Activated CD4-positive, alpha-beta T cell treated with anti-CD3 and anti-CD28 coated beads, Interleukin-2, amount 50 U/mL, for 16 hours (primary cell): ENCODE results near the gene COL2A1.

Experiments used
- DNase-seq: peaks from one replicate; pipeline ENCODE4 v3.0.0-alpha.2; 2020

The COL2A1 gene

DNA sequence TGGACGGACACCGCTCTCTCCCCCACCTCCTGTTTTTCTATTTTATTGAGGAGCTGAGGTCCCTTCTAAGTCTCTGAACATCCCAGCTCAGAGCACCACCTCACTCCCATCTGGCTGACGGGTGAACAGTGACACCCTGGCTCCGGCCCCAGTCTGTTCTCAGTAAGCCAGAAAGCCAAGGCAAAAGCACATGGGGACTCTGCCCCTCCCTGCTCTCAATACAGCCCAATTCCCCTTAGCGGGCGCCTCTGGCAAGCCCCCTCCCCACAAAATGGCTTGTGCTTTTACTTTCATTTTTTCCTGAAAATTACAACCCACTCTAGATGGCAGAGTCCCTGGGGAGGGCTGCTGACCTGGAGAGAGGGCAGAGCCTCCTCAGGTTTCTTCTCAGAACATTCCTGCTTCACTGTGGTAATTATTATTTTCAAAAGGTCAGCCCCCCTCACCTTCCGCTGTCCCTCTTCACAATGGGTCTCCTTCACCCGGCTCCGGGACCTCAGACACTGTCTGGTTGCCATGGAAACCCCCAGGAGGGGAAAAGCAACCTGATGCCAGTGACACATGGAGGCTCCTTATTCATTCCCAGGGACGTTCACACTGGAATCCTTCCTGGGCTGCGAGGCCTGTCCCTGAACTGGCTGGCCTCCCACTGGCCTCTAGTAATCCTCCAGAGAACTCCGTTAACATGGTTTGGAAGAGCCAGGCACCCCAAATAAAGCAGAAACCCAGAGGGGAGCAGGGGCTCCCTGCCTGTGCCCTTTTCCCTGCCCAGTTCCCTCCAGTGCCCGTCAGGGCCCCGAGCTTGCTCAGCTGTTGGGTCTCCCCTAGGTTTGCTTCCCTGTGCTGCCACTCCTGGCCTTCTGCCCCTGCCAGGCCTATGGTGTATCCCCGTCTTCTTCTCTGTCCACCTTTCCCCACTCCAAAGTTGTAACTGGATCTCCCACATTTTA, 15.9 kb downstream of the COL2A1 start:
- DNase-seq: no peak

DNA sequence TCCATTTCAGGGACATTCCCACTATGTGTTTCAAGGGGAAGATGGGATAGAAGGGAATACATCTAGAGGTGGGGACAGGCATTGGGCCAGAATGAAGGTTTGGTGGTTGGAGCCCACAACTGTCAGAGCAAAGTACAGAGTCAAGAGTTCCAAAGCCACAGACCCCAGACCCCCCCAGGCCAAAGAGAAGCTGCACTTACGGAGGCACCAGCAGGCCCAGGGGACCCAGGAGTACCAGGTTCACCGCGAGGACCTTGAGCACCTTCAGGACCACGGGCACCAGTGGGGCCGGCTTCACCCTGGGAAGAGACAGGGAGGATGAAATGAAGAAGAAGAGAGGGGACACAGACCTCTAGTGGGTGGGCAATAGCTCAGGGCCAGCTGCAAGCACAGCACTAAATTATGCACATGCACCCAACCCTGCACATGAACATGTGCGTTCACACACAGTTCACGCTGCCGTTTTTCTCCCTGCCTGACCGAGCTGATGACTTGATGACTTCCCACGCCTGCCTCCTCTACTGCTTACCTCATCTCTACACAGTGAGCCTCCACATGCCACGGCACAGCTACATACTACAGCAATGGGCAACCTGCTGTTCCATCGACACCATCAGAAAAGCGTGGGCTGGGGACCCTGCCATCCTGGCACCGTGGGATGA, 16.7 kb downstream of the COL2A1 start:
- no peak for DNase-seq

DNA sequence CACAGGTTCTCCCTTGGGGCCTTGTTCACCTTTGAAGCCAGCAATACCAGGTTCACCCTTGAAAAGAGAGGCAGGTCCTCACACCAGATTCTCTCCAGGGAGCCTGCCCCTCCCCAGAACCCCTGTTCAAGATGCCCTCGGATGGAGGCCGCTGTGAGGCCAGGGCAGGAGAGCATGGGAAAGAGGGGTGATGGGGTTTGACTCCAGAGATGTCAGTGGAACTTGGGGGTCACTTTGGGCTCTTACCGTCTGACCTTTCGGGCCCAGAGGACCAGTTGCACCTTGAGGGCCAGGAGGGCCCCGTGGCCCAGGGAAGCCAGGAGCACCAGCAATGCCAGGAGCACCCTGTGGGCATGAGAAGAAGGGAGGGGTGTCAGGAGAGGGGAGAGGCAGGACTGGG, 17.4 kb downstream of the COL2A1 start:
- no peak for DNase-seq

DNA sequence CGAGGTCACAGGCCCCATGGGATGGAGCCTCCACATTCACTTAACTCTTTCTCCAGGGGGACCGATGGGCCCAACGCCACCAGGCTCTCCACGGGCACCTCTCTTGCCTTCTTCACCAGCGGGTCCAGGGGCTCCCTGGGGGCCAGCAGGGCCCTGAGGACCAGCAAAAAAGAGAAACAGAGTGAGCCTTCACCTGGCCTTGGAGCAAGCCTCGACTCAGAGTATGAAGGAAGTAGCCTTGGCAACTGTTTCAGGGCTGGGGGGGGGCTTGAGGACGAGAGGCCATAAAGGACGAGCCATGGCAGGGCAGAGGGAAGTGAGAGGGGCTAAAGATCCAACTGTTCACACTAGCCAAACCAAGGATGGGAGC, 18.0 kb downstream of the COL2A1 start:
- no peak for DNase-seq

DNA sequence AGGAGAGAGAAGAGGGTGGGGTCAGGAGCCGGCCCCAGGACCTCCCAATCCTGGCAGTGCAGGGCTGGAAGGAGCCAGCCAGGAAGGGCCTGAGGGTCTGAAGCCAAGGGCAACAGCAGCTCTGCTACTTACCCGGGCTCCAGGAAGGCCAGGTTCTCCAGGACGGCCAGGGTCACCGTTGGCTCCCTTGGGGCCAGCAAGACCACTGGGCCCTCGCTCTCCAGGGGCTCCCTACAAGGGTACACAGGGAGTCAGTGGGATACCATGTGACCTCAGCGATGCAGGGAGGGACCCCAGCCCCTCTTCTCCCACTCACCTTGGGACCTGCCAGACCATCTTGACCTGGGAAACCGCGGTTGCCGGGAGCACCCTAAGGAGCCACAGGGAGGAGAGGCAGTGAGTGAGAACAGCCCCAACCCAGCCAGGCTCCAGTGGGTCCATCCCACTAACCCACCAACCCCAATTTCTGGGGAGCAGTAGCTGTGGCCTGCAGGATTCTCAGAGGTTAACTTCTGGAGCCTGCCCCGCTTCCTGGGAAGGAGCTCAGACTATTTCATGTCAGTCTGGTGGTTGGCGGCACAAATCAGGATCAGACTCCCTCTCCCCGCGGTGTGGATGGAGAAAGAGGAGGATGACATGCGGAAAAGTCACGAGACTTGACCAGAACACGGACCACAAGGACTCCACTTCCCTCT, 18.5 kb downstream of the COL2A1 start:
- no peak for DNase-seq

DNA sequence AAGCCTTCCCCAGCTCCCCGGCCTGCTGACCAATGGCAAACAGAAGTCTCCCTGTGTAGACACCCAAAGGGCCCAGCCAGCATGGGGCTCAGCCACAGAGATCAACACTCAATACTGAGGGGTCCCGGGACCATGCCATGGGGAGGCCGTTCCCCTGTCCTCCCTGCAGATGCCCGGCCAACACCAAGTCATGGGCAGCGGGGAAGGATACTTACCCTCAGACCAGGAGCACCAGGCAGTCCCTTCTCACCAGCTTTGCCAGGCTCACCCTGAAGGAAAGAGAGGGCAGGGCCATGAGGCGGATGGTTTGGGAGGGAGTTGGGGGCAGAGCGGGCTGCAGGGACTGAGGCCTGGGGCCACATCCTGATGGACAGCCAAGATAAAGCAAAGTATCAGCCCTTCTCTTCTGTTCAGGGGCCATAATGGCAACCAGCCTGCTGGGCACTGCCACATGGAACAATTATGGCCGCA, 19.9 kb downstream of the COL2A1 start:
- DNase-seq: no peak

DNA sequence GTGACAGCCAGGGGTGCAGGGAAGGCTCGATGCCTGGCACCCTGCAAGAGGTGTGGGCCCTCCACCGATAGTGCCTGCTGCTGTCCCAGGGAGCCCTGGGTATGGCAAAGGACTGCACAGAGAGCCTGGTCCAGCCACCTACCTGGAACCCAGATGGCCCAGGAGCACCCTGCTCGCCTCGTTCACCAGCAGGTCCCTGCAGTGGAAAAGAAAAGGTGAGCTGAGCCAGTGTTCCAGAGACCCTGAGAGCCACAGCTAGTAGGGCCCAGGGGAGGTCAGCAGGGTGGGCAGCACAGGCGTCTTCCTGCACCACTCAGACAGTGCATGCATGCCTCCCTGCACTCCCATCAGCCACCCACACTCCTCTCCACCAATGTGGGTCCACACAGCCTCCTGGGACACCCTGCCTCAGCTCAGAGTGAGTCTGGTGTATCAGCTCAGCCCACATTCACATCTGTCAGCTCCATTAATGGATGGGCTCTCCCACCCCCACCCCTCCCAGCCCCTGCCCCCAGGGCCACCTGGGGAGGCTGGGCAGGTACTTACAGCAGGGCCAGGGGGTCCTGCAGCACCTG, 20.6 kb downstream of the COL2A1 start:
- no peak for DNase-seq

DNA sequence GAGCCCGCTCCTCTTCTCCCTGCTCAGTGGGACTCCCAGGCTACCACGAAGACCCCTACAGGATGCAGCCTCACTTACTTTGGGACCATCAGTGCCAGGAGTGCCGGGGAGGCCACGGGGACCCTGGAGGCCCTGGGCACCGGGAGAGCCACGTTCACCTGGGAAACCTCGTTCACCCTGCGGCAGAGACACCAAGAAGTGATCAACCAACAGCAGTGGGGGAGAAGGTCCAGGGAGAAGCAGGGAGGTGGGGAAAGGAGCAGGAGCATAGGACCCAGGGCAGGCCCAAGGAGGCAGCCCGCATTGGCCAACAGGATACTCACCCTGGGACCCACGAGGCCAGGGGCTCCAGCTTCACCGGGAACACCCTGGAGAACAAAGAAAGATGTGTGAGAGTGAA, 21.5 kb downstream of the COL2A1 start:
- no peak for DNase-seq

DNA sequence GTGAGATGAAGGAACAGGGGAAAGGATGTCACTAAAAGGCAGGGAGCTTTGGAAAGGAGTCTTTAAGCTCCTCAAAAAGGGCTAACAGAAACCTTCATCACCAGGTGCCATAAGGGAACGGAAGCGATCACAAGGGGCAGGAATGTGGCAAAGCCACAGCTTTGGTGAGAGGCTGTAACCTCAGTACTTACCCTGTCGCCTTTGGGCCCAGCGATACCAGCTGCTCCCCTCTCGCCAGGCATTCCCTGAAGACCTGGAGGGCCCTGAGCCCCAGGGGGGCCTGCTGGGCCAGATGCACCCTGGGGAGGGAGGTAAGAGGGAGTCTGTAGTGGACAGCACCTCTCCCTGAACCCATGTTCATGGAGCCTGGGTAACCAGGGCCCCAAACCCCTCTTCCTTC, 22.0 kb downstream of the COL2A1 start:
- DNase-seq: no peak

DNA sequence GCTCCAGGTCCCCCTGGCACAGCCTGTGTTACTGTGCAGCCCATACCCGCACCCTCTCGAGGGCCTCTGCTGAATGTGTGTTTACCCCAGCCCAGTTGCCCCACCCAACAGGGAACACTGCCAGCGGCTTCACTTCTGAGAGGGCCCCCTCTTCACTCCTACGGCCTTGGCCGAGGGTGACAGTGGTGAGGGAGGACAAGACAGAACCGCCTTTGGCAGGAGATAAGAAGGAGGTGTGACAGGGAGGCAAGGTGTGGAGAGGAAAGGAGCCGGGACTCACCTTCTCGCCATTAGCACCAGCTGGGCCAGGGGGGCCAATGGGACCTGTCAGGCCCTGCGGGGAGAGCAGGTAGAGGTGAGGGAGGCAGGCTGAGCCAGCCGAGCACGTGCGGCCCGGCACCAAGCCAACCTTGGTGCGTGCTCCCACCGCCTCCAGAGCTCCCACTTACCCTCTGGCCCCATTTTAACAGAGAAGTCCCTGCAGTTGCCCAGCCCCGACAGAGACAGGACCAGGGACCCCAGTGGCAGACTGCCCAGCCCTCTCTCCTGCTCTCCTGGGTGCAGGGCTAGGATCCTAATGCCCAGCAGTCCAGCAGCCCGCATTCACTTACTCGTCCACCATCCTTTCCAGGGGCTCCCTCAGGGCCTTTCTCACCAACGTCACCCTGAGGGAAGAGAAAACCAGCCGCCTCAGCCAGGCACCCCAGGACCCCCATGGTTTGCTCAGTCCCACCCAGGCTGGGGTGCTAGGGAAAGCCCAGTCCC, 22.6 kb downstream of the COL2A1 start:
- no peak for DNase-seq

DNA sequence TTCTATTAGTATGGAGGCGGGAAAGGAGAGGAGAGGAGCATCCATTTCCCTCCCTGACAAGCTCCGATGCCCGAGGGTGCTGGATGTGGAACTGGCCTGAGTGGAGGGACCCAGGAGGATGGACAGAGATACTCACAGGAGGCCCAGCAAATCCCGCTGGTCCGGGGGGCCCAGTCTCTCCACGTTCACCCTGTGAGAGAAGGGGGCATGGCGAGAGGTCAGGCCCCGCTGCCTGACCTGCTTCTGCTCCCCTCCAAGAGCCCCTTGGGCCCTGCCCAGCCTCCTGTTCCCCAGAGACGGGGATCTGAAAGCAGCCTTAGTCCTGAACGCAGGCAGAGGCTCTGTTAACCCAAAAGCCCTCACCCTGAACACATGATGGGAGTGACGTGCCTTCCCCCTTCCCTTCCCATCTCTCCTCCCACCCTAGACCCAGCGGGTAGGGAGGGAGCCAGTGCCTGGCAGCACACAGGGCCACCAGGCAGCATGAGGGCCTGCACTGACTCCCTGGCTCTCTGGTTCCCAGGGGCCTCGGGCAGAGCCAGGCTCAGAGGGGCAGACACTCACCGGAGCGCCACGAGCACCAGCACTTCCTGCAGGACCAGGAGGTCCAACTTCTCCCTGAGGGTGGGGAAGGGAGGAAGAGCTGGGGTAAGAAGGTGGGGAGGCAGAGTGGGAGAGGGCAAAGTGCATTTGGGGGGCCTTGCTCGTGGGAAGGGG, 23.3 kb downstream of the COL2A1 start:
- DNase-seq: no peak

DNA sequence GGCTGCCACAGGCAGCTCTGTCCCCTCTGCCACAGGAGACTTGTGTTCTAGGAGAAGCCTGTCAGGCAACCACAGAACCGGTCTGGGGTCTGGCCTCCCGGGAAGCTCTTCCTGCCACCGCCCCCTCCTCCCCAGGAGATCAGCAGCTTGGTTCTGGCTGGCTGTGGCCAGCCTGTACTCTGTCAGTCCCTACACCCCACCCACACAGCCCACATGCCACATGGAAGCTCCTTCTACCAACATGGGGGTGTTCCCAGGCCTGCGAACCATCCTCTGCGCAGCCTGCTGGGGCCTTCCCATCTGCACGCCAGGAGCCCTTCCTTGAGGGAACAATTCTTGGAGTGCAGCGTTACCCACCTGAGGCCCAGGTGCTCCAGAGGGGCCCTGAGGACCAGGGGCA, 24.1 kb downstream of the COL2A1 start:
- DNase-seq: no peak

DNA sequence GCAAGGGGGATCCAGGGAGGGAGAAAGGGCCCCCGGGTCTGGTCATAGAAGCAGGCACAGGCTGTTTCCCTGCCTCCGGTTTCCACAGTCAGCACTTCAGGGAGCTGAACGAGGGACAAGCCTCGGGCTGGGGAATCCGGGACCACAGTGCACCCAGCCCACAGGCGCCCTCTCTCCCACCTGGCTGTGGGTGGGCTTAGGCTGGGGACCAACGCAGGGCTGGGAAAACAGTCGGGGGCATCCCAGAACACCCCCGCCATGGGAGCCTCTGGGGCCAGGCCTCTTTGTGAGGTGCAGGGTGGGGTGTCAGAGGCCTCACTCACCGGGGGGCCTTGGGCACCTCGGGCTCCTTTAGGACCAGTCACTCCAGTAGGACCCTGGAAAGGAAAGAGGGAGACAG, 24.6 kb downstream of the COL2A1 start:
- no peak for DNase-seq

DNA sequence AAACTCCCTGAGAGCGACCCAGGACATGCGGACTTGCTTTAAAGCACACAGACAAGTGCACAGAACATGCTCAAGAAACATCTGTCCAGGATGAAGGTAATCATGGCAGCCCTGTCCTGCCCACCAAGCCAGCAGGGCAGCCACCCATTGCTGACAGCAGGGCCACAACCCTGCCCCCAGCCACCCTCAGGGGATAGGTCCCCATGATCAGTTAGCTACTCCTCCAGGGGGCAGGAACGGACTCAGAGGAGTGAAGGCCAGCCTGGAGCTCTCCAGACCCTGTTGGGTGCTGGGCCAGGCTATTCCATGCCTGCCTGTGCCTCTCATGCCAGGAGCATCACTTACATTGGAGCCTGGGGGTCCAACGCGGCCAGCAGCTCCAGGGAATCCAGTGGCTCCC, 25.1 kb downstream of the COL2A1 start:
- no peak for DNase-seq

DNA sequence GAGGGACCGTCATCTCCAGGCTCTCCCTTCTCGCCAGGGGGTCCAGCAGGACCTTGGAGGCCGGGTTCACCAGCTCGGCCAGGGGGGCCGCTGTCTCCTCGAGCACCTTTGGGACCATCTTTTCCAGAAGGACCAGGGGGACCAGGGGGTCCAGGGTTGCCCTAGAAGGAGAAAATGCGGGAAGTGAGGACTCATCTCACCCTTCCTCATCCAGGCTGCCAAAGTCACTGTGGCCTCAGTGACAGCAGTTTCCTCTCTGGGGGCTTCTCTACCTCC, 25.7 kb downstream of the COL2A1 start:
- DNase-seq: no peak

DNA sequence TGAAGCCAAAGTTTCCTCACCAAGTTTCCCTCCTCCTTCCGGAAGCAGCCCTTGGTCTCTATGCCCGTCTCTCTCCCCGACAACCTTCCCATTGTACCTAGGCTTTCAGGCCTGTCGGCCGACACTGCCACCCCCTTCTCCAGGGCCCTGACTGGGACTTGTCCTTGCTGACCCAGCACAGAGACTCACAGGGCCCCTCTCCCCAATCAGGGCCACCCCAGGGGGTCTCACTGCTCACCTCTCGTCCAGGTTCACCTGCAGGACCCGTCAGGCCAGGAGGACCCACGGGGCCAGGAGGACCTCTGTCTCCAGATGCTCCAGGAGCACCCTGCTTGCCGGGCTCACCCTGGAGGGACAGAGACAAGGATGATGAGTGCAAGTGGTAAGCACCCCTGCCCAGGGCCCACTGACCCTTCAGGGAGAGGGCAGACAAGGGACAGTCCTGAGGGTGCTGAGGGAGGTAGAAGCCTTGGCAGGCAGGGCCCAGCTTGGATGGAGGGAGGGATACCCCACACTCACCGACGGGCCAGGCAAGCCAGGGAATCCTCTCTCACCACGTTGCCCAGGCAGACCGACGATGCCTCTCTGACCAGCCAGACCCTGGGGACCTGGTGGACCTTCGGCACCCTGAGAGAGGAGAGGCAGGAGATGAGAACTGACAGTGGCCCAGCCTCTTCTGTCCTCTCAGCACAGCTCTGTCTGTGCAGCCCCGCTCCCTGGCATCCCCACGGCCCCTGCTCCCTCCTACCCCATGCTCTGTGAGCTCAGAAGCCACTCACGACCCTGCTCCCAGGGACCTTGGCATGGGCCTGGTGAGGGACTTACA, 26.3 kb downstream of the COL2A1 start:
- no peak for DNase-seq

DNA sequence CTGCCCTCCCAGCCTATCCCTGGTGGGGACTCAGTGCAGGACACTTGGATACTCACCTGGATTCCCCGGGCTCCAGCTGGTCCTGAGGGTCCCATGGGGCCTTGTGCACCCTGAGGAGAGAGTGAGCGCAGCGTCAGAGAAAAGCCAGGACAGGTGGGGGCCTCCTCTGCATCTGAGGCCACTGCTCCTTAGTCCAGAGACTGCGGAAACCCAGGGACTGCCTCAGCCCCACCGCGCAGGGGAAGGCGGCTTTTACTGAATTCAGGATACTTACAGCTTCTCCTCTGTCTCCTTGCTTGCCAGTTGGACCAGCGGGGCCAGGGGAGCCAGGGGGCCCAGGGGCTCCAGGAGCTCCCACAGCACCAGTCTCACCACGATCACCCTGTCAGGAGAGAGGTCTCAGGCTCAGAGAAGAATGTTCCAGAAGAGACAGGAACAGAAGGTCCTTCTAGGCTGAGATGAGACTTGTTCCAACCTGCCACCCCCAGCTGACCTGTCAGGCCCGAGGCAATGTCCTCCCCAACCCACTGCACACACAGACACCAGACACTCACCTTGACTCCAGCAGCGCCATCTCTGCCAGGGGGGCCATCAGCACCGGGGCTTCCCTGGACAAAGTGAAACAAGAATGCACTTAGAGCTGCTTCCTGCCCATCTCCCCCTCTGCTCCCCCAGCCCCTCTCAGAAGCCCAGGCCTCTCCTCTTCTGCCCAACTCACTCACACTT, 27.1 kb downstream of the COL2A1 start:
- DNase-seq: no peak

DNA sequence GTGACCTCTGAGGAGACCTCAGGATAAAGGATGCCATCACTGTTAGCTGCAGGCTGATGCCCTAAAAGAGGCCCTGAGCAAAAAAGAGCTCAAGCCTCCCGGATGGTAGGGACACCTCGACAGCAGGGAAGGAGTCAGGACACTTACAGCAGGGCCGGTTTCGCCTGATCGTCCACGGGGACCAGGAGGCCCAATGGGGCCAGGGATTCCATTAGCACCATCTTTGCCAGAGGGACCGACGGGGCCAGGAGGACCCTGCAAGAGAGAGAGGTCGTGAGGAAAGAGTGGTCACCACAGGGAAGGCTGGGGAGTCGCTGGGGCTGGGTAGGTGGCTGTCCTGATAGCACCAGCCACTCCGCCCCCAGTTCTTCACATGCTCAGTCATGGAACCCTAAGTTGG, 28.5 kb downstream of the COL2A1 start:
- no peak for DNase-seq

DNA sequence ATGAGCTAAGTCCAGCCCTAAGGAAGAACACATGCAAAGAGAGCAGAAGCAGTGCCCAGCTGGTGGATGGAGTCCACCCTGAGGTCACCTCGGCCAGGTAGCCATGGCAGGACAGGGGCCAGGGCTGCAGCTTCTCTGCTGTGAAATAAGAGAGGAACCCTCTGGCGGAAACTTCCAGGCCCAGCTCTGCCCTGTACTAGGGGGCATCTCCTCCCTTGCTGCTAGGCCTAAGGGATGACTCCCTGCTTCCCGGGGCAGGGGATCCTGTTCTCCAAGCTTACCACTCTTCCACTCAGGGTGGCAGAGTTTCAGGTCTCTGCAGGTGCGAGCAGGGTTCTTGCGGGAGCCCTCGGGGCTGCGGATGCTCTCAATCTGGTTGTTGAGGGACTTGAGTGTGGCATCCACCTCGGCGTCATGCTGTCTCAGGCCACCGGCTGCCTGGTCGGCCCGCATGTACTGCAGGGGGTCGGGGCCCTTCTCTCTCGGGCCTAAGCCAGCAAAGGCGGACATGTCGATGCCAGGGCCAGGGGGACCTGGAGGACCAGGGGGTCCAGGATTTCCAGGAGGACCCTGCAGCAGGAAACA, 29.1 kb downstream of the COL2A1 start:
- no peak for DNase-seq

DNA sequence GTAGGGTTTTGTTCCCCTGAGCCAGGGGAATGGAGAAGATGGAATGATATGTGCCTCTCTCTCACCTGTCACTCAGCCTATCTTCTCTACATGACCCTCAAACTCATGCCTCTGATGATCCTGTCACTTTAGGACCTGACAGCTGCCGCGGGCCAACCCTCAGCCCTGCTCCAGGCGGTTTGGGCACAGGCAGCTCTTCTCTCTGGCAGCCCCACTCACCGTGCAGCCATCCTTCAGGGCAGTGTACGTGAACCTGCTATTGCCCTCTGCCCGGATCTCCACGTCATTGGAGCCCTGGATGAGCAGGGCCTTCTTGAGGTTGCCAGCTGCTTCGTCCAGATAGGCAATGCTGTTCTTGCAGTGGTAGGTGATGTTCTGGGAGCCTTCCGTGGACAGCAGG, 30.4 kb downstream of the COL2A1 start:
- DNase-seq: no peak
